GM21390 (cell line): Measurements from ENCODE around the gene ATAD3C.
"Not testable (repeated sequence)": the region's sequence is repeated elsewhere in the genome, so short reads cannot be mapped to it uniquely, and the experiment has no call there.

ENCODE experiments used
- ATAC-seq: cut with Tn5 transposase; IDR thresholded peaks from one replicate; pipeline ENCODE4 v1.9.1; 2021; ENCODE audit not compliant: unreplicated experiment

The ATAD3C gene

GRCh38 chr1:1470626-1471388 lies 21.3 kb downstream of the ATAD3C start:
- ATAC-seq = no peak

- ATAC-seq = peak; percentile 90
Observed at GRCh38 chr1:1471389-1472052, 22.0 kb downstream of the ATAD3C start, which contains the start of gene ATAD3B. Gene ATAD3B (plus strand): TSS chr1:1471765. CDS start chr1:1471885, 120 bp downstream.

- peak; percentile 14 for ATAC-seq
Observed at GRCh38 chr1:1472053-1472876, 22.8 kb downstream of the ATAD3C start.

- not testable (repeated sequence) for ATAC-seq
Observed at GRCh38 chr1:1476011-1476410, 26.5 kb downstream of the ATAD3C start.

GRCh38 chr1:1477206-1477605 lies 27.7 kb downstream of the ATAD3C start:
- no peak for ATAC-seq

GRCh38 chr1:1479547-1480487 lies 30.3 kb downstream of the ATAD3C start:
- ATAC-seq = no peak

GRCh38 chr1:1480488-1480867 lies 31.0 kb downstream of the ATAD3C start:
- ATAC-seq = not testable (repeated sequence)

- not testable (repeated sequence) for ATAC-seq
Observed at GRCh38 chr1:1481811-1482210, 32.3 kb downstream of the ATAD3C start.

- ATAC-seq = no peak
Observed at GRCh38 chr1:1482856-1483255, 33.4 kb downstream of the ATAD3C start.

- no peak for ATAC-seq
Observed at GRCh38 chr1:1483714-1484113, 34.2 kb downstream of the ATAD3C start.

- ATAC-seq = not testable (repeated sequence)
Observed at GRCh38 chr1:1484976-1485750, 35.7 kb downstream of the ATAD3C start.

GRCh38 chr1:1485755-1486317 lies 36.3 kb downstream of the ATAD3C start:
- not testable (repeated sequence) for ATAC-seq

GRCh38 chr1:1487701-1488100 lies 38.2 kb downstream of the ATAD3C start:
- no peak for ATAC-seq

- ATAC-seq = no peak
Observed at GRCh38 chr1:1489231-1489630, 39.7 kb downstream of the ATAD3C start.

- ATAC-seq = no peak
Observed at GRCh38 chr1:1489861-1490260, 40.4 kb downstream of the ATAD3C start.

- ATAC-seq = no peak
Observed at GRCh38 chr1:1490633-1491230, 41.2 kb downstream of the ATAD3C start.

- ATAC-seq = no peak
Observed at GRCh38 chr1:1491601-1492000, 42.1 kb downstream of the ATAD3C start.

- not testable (repeated sequence) for ATAC-seq
Observed at GRCh38 chr1:1494311-1494710, 44.8 kb downstream of the ATAD3C start.

- not testable (repeated sequence) for ATAC-seq
Observed at GRCh38 chr1:1495461-1495975, 46.0 kb downstream of the ATAD3C start.
